GM18858 (cell line): ENCODE measurements around the gene JPH3.

Source experiments
- ATAC-seq: cut with Tn5 transposase; IDR thresholded peaks from one replicate; pipeline ENCODE4 v1.9.1; 2021; ENCODE audit not compliant: unreplicated experiment

The JPH3 gene

DNA sequence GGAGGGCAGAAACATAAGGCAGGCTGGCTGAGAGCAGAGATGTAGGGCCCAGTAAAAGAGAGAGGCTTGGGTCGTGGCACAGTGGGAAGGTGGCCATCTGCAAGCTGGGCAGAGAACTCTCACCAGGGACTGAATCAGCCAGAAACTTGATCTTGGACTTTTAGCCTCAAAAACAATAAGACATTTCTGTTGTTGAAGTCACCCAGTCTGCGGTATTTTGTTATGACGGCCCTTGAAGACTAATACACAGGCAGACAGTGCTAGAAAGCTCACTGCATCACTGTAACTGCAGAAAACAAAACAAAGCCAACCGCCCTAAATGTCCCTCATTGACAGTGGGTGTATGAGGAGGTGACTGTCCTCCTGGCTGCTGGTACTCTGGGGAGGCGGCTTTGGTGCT lies 3.9 kb upstream of the JPH3 start:
- ATAC-seq = no peak

DNA sequence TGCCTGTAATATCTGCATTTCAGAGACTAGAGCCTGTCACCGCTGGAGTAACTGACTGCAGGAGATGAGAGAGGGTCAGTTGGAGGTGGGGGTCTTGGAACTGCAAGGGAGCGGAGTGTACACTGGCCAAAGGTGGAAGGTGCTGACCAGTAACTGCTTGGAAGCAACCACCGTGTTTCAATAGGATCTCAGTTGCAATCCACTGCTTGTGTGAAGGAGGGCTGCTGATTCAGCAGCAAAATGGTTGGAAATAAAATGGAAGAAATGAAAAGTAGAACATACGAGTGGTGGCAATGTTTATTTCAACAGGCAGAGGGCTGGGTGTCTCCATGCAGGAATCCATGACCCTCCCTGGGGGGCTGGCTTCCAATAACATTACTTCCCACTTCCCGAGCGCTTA lies 2.1 kb upstream of the JPH3 start:
- no peak for ATAC-seq

DNA sequence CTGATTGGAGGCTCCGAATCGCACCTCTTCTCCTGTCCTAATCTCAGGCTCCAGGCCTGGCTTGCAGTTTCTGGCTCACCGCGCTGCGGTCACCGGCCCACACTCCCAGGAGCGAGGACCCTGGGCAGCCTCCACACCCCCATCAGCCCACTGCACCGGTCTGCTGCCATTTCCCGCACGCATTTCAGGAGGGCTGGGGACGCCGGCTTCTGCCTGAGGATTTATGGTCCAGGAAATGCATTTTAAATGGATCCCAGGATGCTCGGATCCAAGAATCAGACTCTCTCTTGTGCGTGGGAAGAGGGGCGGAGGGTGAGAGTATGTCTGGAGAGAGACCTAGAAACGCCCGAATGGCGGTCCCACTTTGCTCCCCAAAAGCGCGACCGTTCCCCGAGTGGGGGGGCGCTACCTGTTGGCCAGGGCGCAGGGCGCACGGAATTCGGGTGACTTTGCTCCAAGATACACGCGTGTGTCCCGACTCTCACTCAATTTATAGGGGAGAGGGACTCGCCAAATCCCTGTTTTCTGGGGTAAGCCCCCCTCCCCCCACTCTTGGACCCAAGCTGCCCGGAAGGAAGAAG lies 817 bp upstream of the JPH3 start:
- ATAC-seq = no peak

DNA sequence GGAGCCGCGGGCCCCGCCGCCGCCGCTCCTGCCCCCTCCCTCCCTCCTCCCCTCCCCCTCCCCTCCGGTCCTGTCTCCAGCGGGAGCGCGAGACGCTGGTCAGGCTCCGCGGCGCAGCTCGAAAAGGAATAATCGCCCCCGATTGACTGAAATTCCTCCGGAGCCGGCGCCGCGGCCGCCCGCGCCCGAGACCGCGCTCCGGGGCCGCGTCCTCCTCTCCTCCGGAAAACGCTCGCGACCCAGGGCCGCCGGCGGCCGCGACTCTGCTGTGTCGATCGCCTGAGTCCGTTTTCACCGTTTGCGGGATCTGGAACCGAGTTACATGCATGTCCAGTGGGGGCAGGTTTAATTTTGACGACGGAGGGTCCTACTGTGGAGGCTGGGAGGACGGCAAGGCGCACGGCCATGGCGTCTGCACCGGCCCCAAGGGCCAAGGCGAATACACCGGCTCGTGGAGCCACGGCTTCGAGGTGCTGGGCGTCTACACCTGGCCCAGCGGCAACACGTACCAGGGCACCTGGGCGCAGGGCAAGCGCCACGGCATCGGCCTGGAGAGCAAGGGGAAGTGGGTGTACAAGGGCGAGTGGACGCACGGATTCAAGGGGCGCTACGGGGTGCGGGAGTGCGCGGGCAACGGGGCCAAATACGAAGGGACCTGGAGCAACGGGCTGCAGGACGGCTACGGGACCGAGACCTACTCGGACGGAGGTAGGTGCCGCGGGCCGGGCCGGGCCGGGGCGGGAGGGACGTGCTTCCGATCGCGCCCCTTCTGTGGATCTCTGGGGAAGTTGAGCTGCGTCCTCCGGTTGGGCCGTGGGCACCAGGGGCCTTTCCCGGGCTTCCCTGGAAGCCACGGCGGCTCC lies 744 bp downstream of the JPH3 start:
- ATAC-seq = no peak

DNA sequence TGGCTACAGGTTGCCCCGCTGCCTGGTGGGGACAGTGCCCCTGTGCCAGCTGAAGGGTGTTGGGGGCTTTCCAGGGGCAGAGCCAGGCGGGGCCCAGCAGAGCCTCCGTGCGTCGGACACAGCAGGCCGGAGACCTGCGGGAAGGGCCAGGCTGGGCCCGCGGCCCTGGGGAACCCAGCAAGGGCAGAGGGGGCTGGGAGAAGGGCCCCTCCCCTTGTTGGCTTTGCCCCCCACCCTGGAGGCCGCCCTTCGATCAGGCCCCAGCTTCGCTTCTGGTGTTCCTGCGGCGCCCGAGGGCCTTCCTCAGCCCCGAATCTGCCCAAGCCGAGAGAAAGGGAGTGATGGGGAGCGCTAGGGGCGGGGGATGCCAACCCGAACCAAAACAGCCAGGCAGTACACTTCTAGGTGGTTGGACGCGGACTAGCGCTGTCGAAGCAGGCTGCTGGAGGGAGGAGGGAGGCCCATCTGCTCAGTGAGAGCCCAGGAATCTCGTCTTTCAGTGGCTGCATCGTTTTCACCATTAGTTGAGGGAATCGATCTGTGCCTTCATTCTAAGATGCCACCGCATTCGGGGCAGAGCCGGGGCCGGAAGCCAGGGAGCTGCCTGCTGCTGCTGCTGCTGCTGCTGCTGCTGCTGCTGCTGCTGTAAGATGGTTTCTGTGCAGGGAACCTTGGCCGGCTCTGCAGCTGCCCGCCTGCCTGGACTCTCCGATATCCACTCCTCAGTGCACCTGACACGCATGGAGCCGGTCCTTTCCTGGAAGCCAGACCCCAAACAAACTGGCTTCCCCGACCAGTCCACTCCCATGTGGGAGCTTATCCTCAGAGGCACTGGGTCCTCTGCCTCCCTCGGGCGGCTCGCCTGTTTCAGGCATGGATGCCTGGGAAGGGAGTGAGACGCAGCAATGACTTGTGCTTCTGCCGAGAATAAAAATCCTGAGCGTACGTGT lies 1.7 kb downstream of the JPH3 start:
- ATAC-seq = no peak

DNA sequence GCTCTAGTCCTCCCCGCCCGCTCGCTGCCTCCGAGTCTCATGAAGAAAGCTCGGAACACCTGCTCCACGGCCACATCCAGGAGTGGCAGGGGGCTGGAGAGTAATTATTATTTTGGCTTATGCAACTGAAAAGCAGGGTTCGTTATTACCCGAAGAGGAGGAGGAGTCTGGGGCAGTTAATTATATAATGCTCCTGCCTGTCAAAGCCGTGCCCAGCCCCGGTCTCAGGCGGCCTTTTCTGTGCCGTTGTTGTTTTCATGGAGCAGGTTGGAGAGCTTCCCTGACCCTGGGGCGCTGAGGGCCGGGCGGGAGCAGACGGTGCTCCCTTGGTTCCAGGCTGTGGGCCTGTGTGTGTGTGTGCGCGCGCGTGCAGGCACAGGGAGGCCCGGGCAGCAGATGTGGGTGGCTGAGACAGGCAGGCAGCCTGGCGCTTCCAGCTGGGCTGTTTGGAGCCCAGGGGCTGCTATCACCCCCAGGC lies 2.4 kb downstream of the JPH3 start:
- no peak for ATAC-seq

DNA sequence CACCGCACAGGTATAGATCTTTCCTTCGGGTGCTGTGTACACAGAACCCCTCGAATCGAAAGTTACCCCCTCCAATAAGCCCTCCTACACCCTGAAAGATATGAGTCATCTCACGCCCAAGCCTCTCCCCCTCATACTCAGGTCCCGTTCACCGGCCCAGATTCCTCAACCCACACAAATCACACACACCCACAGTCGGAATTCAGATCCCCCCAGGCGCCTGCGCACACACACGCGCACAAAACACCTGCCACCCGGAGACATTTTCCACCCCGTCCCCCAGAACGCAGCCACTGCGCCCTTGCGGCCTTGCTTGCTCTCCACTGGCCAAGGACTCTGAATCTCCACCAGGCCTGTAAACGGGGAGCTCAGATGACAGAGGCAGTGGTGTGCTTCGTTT lies 4.9 kb downstream of the JPH3 start:
- no peak for ATAC-seq

DNA sequence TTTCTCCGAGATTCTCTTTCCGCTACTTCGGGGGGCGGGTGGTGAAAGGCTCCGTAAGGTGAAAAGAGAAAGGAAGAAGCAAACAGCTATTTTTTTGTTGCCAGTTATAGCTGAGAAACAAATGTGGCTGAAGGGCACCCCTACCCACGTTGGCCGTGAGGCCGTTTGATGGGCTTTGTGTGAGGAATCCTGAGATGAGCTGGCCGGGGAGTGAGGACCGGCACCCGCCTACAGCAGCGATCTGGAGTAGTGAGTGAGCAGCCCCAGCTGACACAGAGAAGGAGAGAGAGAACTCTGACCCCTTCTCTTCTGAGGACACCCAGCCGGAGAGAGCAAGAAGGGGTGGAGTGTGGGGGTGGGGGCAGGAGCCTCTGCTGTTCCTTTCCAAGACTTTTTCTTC lies 5.6 kb downstream of the JPH3 start:
- ATAC-seq = no peak

DNA sequence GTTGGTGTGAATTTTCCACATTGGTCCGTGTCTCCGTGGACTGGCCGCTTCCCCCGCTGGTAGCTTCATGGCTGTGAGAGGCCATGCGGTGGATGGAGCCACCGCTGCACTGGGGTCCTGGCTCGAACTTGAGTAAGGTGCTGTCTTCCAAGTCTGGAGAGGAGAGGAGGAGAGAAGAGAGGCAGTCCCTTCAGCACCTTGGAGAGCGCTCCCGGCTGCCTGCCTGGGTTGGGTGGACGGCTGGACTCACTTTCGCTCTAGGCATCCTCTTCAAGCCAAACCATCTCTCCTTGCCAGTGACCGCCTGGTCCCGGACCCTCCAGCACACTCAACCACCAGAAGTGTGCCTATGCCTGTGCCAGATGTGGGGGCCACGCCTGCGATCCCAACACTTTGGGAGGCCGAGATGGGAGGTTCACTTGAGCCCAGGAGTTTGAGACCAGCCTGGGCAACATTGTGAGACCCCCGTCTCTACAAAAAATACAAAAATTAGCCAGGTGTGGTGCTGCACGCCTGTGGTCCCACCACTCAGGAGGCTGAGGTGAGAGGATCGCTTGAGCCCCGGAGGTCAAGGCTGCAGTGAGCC lies 6.2 kb downstream of the JPH3 start:
- no peak for ATAC-seq

DNA sequence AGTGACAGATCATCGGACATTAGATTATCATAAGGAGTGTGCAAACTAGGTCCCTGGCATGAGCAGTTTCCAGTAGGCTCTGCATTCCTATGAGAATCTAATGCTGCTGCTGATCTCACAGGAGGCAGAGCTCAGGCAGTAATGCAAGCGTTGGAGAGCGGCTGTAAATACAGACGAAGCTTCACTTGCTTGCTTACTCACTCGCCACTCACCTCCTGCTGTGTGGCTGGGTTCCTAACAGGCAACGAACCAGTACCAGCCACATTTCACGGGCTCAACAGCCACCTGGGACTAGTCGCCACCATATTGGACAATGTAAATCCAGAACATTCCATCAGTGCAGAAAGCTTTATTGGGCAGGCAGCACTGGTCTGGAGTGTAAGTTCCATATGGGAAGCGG lies 7.7 kb downstream of the JPH3 start:
- ATAC-seq = no peak

DNA sequence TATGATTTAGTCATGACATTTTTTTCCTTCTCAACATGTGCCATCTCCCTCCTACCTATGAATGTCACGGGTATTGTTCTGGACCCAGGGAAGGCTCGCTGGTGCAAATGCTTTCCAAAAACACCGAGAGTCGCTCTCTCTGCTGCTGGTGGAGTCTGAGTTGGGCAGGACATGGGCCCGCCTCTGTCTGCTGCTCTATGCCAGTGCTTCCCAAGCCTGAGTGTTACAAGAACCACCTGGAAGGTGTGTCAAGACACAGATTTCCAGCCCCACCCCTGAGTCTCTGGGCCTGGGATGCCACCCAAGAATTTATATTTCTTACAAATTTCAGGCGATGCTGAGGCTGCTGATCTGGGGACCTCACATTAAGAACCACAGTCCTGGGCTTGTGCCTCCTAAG lies 9.1 kb downstream of the JPH3 start:
- no peak for ATAC-seq

DNA sequence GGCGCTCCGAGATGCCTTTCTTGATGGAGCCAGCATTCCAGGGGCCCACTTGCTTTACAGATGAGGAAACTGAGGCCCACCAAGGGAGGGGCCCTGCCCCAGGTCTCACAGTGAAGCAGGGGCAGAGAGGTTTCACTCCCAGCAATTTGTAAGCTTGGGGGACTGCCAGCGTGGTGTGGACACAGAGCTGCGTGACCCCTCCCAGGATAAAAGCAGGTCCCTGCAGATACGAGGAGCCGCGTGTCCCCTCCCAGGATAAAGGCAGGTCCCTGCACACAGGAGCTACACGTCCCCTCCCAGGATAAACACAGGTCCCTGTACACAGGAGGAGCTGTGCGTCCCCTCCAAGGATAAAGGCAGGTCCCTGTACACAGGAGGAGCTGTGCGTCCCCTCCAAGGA lies 11.7 kb downstream of the JPH3 start:
- ATAC-seq = no peak

DNA sequence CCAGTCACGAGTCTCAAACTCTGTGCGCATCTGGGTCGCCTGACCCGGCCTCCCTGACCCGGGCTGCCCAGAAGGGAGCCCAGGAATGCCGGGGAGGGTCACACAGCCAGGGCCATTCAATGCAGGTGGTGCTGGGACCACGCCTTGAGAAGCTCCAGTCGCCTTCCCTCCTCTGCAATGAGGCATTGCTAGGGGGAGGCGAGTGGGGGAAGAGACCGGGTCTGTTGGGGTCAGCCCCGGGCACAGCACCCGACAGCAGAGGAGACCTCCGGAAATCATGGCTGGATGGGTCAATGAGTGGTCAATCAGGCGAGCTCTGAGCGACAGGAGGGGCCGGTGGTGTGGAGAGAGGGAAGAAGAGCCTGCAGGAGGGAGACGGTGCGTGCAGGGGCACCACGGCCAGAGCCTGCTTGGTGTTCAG lies 13.3 kb downstream of the JPH3 start:
- no peak for ATAC-seq

DNA sequence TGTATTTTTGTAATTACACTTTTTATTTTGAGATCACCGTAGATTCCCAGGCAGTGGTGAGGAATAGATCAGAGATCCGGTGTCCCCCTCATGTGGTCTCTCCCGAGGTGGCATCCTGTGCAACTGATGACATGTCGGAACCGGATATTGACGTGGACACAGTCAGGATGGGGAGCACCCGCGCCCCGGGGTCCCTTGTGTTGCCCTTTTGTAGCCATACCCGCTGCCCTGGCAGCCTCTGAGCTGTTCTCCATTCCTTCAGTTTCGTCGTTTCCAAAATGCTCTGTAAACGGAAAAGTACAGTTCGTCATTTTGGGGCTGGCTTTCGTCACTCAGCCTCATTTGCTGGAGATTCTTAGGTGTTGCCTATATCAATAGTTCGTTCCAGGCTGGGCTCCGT lies 14.2 kb downstream of the JPH3 start:
- ATAC-seq = no peak

DNA sequence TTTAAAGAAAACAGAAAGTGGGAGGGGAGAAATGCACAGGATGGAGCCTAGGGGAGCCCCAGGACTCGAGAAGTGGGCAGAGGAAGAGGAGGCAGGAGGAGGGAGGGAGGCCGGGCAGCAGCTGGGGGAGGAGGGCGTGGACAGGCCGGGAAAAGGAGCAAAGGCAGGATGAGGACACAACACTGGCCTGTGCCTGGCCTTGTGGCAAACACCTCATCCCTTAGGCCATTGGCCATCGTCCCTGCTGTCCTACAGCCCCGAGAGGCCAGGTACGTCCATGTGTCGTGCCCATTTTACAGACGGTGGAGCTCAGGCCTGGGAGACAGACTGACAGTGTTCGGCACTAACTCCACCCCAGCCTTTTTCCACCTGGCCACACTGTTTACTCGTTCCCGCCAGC lies 15.9 kb downstream of the JPH3 start:
- ATAC-seq = no peak

DNA sequence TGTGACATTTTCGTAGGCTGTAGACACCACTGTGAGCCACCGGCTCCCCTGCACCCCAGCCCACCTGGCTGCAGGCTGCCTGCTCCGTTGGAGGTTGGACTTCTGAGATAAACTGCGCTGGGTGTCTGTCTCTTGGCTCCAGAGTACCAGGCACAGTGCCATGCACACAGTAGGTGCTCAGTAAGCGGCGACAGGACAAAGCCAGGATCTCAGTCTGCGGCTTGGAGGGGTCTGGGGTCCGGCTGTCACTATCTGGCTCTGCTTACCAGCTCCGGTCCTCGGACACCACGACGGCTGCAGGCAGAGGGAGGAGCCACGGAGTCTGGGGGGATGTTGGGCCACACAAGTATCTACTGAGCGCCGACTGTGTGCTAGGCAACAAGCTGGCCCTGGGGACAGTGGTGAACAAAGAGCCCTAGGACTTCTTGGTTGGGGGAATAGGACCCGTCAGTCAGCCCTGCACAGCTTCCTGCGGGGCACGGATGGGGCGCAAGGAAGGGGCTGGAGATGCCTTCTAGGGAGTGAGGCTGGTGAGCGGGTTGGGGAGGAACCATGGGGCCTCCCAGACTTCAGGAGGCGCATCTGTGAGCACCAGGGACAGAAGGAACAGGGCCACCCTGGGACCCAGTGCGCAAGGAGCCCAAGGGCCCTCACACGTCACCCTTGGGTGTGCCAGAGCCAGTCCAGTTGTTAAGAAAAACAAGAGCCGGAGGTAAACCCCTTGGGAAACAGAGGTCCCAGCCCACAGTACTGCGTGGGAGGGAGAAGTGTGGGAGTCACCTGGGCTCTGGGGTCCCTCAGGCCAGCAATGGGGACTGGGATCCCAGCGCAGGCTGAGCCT lies 17.3 kb downstream of the JPH3 start:
- no peak for ATAC-seq

DNA sequence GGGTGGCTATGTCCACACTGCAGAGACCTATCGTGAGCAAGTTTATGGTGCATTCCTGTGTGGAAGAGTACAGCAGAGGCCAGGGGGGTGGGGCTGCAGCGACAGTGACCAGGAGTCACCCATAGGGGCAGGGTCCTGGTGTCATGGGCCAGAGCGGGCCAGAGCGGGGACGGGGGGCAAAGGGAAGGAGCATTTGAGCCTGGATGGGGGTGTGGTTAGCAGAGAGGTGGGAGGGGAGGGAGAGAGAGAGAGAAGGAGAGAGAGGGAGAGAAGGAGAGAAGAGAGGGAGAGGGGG lies 17.8 kb downstream of the JPH3 start:
- ATAC-seq = no peak

DNA sequence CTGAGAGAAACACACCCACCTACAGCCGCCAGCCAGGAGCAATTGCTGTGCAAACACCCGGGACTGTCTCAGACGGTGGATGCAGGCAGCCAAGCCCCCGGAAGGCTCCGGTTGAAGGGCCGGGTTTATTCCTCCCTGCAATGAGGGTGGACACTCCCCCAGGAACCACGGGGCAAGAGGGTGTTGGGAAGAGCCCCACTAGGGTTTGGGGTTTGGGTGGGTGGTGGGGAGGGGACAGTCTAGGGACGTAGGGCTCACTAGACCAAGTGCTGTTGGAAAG lies 19.2 kb downstream of the JPH3 start:
- no peak for ATAC-seq

DNA sequence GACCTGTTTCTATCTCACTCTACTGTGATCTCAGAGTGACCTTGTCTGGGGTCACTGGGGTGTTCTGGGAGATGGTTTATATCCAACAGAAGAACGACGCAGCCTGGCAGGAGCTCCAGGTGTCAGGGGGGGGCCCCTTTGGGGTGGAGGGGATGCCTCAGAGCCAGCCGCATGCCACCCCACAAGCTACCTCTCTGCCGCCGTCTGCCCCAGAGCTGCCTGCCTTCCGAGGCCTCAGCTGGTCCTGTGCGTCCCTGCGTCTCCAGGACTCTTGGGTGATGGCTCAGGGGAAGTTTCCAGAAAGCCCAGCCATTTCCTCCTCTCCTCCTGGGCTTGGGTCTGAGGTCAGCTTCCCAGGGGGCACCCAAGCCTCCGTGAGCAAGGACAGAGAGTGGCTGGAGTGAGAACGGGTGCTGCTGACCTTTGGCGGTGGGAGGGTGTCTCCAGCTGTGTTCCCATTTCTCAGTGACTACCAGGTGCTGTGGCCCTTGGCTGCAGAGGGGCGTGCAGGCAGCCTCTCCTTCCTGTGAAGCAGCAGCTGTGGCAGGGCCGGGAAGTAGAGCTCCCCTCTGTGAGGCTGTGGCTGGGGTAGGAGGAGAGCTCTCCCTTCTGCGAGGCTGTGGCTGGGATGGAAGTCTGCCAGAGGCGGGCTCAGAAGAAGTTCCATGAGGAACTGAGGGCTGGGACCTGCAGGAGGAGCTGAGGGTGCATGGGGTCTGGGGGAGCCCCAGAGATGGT lies 19.8 kb downstream of the JPH3 start:
- ATAC-seq = no peak

DNA sequence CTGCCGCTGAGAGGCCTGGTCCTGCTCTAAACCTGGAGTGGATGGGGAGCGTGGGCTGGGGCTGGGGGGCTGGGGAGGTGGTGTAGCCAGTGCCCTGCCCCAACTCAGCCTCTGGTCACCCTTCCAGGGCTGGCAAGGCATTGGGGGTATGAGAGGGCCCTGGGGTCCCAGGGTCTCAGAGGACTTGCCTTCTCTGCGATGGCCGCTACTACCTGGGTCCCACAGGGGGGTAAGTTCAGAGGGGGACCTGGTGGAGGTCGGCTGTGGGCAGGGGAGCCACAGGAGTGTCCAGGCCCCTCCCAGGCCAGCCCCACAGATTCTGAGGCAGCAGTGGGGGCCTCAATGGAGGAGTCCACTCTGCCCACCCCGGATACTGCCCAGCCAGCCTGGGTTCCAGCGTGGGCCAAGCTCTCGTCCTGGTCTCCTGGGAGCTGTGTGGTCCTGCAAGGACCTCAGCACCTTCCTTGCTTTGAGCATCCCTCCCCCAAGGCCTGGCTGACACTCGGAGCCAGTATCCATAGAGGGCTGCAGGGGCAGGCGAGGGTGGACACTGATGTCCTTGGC lies 20.5 kb downstream of the JPH3 start:
- no peak for ATAC-seq
